Measurements from ENCODE around the gene DNM3. TPM values are rescaled to one million over a fixed set of nuclear protein-coding genes. Genes with fewer than 3 reads are reported as not detected.
"Not testable (repeated sequence)": the region's sequence is repeated elsewhere in the genome, so short reads cannot be mapped to it uniquely, and the experiment has no call there.

Gene DNM3
- total RNA-seq, 1 donor from 2014 or later: 2.3 TPM

DNA sequence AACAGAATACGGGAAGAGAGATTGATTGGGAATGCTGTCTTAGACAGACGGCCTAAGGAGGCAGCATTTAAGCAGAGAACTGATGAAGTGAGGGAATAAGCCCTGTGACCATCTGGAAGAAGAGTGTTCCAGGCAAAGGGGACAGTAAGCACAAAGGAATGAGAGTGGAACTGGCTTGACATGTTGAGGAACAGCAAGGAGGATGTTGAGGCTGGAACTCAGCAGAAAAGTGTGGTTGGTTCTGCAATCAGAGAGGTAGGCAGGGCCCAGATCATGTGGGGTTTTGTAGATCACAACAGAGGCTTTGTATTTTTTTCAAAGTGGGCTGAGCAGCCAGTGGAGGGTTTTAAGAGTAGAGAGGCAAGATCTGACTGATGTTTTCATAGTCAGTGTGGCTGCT, 157.4 kb downstream of the DNM3 start:
- ATAC-seq: no peak
- DNase-seq: no peak
- intact Hi-C loops (cut with micrococcal nuclease): no loop called here

GRCh38 chr1:171999756-172000155, 158.5 kb downstream of the DNM3 start:
- intact Hi-C loops (cut with micrococcal nuclease): no loop called here
- ATAC-seq (no peak), DNase-seq (no peak)

DNA sequence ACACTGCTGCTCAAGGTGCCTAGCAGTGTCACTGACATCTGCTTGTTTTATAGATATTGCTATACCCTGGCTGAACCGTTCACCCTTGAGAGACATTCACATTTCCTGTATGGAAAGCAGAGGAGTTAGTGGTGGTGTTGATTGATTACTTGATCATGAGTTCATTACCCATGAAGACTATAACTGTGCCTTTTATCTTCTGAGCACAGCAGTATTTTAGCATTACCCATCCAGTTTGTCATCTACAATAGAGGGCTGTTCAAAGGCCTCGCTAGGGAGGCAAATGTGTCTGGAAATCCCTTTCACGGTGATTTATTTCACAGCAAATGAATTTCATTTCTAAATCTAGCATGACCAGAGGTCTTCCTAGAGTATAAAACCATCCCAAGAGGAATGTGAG, 160.0 kb downstream of the DNM3 start:
- ATAC-seq (no peak), DNase-seq (no peak)
- intact Hi-C loops (cut with micrococcal nuclease): no loop called here

DNA sequence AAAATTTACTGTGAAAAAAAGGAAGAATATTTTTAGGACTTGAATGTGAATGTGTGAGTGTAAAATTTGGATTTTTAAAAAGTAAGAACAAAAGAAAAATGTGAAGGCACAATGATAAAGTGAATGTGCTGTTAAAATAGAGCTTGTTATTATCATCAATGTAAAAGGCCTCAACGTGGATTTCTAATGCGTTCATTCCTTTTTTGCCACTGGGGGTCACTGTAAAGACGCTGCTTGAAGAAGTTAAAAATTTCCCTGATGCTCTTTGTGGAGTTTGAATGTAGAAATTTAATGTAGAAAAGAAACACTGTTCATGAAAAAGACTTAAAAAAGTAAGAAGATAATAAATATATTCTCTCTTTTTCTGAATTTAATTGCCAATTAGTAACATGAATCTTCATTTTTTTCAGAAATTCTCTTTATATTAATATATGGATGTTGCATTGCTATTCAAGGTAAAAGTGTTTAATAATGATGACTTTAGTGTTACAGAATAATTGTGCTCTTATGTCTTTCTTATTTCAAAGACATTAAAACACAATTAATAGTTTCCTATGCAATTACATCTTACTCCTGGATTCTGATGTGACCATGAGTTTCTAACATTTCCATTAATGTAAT, 161.5 kb downstream of the DNM3 start:
- intact Hi-C loops (cut with micrococcal nuclease): no loop called here
- no peak for DNase-seq

DNA sequence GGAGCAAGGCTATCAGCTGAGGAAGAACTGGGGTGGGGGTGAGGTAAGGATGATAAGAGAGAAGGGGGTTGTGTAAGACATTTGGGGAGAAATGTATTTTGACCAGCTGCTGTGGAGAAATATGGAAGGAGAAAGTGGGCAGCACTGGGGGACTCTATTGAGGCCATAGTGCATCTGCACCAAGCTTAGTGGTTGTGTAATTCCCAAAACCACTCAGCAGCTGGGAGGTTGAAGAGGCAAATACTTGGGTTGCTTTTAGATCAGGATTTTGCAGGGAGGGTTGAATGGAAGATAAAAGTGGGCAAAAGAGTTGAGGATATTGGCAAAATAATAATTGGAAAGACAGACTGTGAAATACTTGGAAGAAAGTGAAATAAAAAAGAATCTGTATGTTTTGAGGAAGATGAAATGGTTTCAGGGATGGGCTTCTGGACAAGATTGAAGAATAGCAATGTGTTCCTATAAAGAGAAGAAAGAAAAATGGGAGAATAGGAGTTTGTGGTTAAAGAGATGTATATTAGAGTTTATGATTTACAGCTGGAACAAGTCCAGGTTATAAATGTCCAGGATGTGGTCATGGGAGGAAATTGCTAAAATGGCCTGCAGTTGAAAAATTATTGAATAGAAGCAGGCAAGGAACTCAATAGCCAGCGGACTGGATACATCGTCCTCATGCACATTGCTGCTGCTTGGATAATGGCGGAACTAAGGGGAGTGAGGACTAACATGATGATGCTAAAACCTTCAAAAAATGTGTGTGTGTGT, 162.7 kb downstream of the DNM3 start:
- intact Hi-C loops (cut with micrococcal nuclease): no loop called here
- ATAC-seq (no peak), DNase-seq (no peak)

More for the DNA sequence above, 161.5 kb downstream of the DNM3 start:
- no peak for ATAC-seq

GRCh38 chr1:172004671-172005070, 163.4 kb downstream of the DNM3 start:
- intact Hi-C loops (cut with micrococcal nuclease): no loop called here
- ATAC-seq: no peak
- no peak for DNase-seq

DNA sequence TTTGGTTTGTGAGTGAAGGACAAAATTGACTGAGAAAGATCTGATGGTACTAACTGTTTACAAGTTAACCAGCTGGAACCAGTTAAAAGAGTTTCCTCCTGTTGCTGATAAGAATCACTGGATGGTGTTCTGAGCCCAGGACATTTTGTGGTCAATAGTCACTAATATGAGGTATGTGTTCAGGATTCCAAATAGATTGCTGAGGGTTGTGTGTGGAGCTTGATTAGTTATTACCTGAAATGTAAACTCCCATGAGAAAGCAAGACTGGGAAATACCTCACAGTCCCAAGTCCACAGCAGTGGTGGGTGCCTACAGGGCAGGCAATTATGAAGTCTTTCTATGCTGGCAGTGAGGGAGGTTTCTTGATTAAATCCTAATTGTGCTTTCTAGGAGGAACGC, 164.6 kb downstream of the DNM3 start:
- intact Hi-C loops (cut with micrococcal nuclease): no loop called here
- no peak for DNase-seq
- no peak for ATAC-seq

DNA sequence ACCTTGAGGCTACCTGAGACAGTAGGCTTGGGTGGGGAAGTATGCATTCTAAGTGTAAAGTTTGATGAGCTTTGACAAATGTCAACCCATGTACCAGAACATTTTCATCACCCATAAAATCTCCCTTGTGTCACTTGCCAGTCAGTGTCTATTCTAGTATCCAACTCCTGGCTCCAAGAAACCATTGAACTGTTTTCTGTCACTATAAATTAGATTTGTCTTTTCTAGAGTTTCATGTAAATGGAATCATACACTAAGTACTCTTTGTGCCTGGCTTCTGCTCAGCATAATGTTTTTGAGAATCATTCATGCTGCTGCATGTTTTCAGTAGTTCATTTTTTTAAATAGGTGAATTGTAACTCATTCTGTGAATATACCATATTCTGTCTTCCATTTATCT, 165.4 kb downstream of the DNM3 start:
- DNase-seq (no peak), ATAC-seq (no peak)
- intact Hi-C loops (cut with micrococcal nuclease): no loop called here

GRCh38 chr1:172018727-172019311, 177.5 kb downstream of the DNM3 start:
- intact Hi-C loops (cut with micrococcal nuclease): no loop called here
- no peak for ATAC-seq
- no peak for DNase-seq

GRCh38 chr1:172019976-172020375, 178.7 kb downstream of the DNM3 start:
- DNase-seq (no peak), ATAC-seq (no peak)
- intact Hi-C loops (cut with micrococcal nuclease): no loop called here

DNA sequence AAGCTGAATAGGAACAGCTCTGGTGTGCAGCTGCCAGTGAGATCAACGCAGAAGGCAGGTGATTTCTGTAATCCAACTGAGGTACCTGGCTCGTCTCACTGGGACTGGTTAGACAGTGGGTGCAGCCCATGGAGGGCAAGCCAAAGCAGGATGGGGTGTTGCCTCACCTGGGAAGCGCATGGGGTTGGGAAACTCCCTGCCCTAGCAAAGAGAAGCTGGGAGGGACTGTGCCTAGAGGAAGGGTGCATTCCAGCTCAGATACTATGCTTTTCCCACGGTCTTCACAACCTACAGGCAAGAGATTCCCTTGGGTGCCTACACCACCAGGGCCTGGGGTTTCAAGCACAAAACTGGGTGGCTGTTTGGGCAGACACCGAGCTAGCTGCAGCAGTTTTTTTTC, 183.2 kb downstream of the DNM3 start:
- no peak for DNase-seq

GRCh38 chr1:172024944-172025738, 183.8 kb downstream of the DNM3 start:
- DNase-seq; ATAC-seq; intact Hi-C loops (cut with micrococcal nuclease): not testable (repeated sequence)

More for the DNA sequence above, 183.2 kb downstream of the DNM3 start:
- no peak for ATAC-seq
- intact Hi-C loops (cut with micrococcal nuclease): no loop called here

DNA sequence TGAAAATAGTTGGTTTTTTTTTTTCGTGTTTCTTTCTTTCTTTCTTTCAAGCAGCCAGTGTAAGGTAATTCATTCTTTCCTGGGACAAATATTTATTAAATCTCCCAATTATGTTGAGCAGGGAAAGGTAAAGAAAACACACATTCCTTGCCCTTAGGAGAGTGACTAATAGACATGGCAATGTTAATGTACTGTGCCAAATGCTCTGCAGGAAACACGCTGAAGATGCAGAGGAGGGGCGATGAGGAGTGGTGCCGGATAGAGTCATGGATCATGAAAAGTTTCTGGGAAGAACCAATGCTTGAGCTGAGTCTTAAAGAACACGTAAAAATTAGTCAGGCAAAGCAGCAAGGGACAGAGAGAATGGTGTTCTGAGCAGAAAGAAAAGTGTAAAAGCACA, 199.2 kb downstream of the DNM3 start:
- ATAC-seq: no peak
- no peak for DNase-seq
- intact Hi-C loops (cut with micrococcal nuclease): no loop called here

- intact Hi-C loops (cut with micrococcal nuclease): no loop called here
- ATAC-seq (no peak), DNase-seq (no peak)
Measured at GRCh38 chr1:172041102-172041501, 199.8 kb downstream of the DNM3 start.

GRCh38 chr1:172041742-172042141, 200.4 kb downstream of the DNM3 start:
- no peak for DNase-seq
- intact Hi-C loops (cut with micrococcal nuclease): no loop called here
- peak; percentile 65 for ATAC-seq

- DNase-seq: no peak
Measured at GRCh38 chr1:172043900-172044299, 202.6 kb downstream of the DNM3 start.

DNA sequence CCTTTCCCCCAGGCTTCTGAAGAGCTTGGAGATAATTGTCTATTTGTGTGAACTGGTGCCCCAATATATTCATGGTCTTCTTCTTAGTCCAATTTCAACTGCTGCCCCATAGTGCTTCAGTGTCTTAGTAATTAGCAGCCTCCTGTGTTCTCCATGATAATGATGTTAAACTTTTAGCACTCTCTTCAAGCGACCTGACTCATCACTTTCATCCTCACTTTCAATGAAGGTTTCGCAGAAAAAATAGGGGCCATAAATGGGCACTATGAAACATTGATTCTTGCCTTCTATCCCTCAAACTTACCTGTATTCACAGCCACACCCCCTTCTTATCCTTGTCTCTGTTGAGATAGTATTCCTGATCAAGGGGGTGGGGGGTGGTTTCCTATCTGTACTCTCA, 210.6 kb downstream of the DNM3 start:
- intact Hi-C loops (cut with micrococcal nuclease): no loop called here
- DNase-seq: no peak
- ATAC-seq: no peak

More at GRCh38 chr1:172043900-172044299, 202.6 kb downstream of the DNM3 start:
- intact Hi-C loops (cut with micrococcal nuclease): no loop called here
- ATAC-seq: no peak

DNA sequence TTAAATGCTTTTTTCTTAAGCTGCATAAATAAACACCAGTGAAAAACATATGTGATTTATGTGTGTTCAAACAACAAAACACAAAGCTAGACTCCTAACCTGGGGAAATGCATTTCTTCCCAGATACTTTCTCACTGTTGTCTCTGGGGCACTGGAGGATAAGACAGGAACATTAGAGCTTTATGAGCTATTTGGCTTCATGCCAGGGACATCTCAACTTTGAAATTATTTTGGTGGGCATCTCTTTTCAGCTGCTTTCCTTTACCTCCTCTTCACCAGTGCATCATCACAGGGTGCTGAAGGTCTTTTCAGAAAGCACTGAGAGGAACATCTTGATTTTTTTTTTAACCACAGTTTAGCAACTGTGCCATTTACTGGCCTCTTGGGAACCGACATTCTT, 212.9 kb downstream of the DNM3 start:
- ATAC-seq (no peak), DNase-seq (no peak)
- intact Hi-C loops (cut with micrococcal nuclease): no loop called here

DNA sequence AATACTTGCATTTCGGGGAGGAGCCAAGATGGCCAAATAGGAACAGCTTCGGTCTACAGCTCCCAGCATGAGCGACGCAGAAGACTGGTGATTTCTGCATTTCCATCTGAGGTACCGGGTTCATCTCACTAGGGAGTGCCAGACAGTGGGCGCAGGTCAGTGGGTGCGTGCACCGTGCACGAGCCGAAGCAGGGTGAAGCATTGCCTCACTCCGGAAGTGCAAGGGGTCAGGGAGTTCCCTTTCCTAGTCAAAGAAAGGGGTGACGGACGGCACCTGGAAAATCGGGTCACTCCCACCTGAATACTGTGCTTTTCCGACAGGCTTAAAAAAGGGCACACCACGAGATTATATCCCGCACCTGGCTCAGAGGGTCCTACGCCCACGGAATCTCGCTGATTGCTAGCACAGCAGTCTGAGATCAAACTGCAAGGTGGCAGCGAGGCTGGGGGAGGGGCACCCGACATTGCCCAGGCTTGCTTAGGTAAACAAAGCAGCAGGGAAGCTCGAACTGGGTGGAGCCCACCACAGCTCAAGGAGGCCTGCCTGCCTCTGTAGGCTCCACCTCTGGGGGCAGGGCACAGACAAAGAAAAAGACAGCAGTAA, 214.6 kb downstream of the DNM3 start:
- ATAC-seq; intact Hi-C loops (cut with micrococcal nuclease); DNase-seq: not testable (repeated sequence)

All from left ventricle myocardium superior (tissue), 1 donor.